PC-9 (cell line): ENCODE measurements around the gene KAT6B.

Experiments used
- EZH2 ChIP-seq: fragments of 200-600 bp; sonication (generic); IDR thresholded peaks from 2 replicates; pipeline ENCODE4 v1.8.0; 2017; ENCODE audit warnings: antibody characterized with exemption, low read depth
- TF ChIP-seq, protein P1 (sequence below): fragments of 200-600 bp; sonication (generic); conservative IDR thresholded peaks from 2 replicates; pipeline ENCODE4 v1.6.1; 2017; ENCODE audit warnings: mixed run types, antibody characterized with exemption, mild to moderate bottlenecking, moderate library complexity

- TF ChIP-seq, protein P1, sequence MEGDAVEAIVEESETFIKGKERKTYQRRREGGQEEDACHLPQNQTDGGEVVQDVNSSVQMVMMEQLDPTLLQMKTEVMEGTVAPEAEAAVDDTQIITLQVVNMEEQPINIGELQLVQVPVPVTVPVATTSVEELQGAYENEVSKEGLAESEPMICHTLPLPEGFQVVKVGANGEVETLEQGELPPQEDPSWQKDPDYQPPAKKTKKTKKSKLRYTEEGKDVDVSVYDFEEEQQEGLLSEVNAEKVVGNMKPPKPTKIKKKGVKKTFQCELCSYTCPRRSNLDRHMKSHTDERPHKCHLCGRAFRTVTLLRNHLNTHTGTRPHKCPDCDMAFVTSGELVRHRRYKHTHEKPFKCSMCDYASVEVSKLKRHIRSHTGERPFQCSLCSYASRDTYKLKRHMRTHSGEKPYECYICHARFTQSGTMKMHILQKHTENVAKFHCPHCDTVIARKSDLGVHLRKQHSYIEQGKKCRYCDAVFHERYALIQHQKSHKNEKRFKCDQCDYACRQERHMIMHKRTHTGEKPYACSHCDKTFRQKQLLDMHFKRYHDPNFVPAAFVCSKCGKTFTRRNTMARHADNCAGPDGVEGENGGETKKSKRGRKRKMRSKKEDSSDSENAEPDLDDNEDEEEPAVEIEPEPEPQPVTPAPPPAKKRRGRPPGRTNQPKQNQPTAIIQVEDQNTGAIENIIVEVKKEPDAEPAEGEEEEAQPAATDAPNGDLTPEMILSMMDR, result peak; percentile 38; the same call in 1 of the 2 replicates
- no peak for TF ChIP-seq EZH2
Measured at GRCh38 chr10:74826142-74827044, at the start of gene KAT6B.
